Fibroblast of skin of abdomen (primary cell): Measurements from ENCODE around the gene C4orf51.

Experiments
- DNase-seq: peaks from one replicate; pipeline ENCODE4 v3.0.0-alpha.2; 2013

The C4orf51 gene

GRCh38 chr4:145760176-145760575 lies 80.2 kb downstream of the C4orf51 start:
- DNase-seq = no peak

- no peak for DNase-seq
Measured at GRCh38 chr4:145760961-145761929, 81.3 kb downstream of the C4orf51 start.

- DNase-seq = no peak
Measured at GRCh38 chr4:145762719-145763118, 82.8 kb downstream of the C4orf51 start.

GRCh38 chr4:145763399-145763798 lies 83.5 kb downstream of the C4orf51 start:
- DNase-seq = no peak

- DNase-seq = no peak
Measured at GRCh38 chr4:145766273-145766672, 86.3 kb downstream of the C4orf51 start.

- no peak for DNase-seq
Measured at GRCh38 chr4:145769450-145770037, 89.6 kb downstream of the C4orf51 start.

- DNase-seq = no peak
Measured at GRCh38 chr4:145770124-145770523, 90.2 kb downstream of the C4orf51 start.

- no peak for DNase-seq
Measured at GRCh38 chr4:145772347-145772746, 92.4 kb downstream of the C4orf51 start.

- no peak for DNase-seq
Measured at GRCh38 chr4:145773581-145774234, 93.8 kb downstream of the C4orf51 start.

GRCh38 chr4:145774473-145774872 lies 94.5 kb downstream of the C4orf51 start:
- DNase-seq = no peak

- DNase-seq = no peak
Measured at GRCh38 chr4:145775406-145775805, 95.5 kb downstream of the C4orf51 start.

GRCh38 chr4:145776208-145776607 lies 96.3 kb downstream of the C4orf51 start:
- no peak for DNase-seq

- peak; percentile 6 for DNase-seq
Measured at GRCh38 chr4:145779319-145779801, 99.4 kb downstream of the C4orf51 start.

GRCh38 chr4:145781351-145781750 lies 101.4 kb downstream of the C4orf51 start:
- no peak for DNase-seq
